ENCODE measurements around the gene PALLD. TPM values are rescaled to one million over a fixed set of nuclear protein-coding genes. Genes with fewer than 3 reads are reported as not detected.

PALLD gene
- total RNA-seq, 2 experiments from 2014 or later: 0.49 to 0.78 TPM

DNA sequence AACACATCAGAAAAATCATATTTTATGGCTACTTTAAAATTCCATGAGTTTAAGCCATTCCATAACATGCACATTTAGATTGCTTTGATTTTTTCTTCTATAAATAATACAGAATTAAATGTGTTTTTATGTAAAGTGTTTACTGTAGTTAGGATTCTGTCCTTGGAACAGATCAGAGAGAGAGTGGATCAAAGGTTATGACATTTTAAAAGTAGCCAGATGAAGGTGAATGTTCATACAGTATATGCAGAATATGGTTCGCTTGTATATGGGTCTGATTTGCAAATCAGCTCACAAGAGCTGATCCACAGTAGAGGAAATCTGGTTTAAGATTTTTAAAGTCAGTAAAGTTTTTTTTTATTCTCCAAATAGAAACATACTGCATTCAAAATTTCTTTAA is 7.2 kb upstream of the PALLD start:
- ChIA-PET POLR2A (no interaction called here), CTCF (no interaction called here)
- no peak for TF ChIP-seq CTCF (IDR thresholded peaks at IDR 0.05)
- H3K27me3 ChIP-seq (ENCODE audit: control insufficient read depth in 1 of 2, insufficient read depth in 2 of 2, low read length in 2 of 2): no peaks in the 10 kb centered on the region
- H3K36me3 ChIP-seq (ENCODE audit: insufficient read depth, low read length): no peaks in the 10 kb centered on the region
- intact Hi-C loops (cut with DNase I, micrococcal nuclease): loop anchor here in 1 of 2 experiments (10.0 kb wide), 2 partner anchors 1265 to 1535 kb away; partner anchors contain the start of genes HPF1 and MFAP3L
- H3K4me3 ChIP-seq (ENCODE audit: low read length): no peak overlapping the region
- Mint-ChIP-seq H3K27ac (no peak overlapping the region), H3K36me3 (ENCODE audit: low read depth) (no peaks in the 10 kb centered on the region), H3K9me3 (no peaks in the 10 kb centered on the region), H3K27me3 (peaks cover 20% of the 10 kb centered on the region), H3K4me1 (ENCODE audit: low read depth) (peaks cover 3% of the 10 kb centered on the region), H3K4me3 (no peak overlapping the region)
- DNase-seq: no peak
- H3K9me3 ChIP-seq (ENCODE audit: control insufficient read depth in 1 of 2, insufficient read depth in 1 of 2, low read length in 2 of 2): no peaks in the 10 kb centered on the region
- no peaks in the 10 kb centered on the region for H3K4me1 ChIP-seq (ENCODE audit: insufficient read depth, low read length)
- ATAC-seq (ENCODE audit: poor library complexity): no peak
- no peak overlapping the region for H3K27ac ChIP-seq (ENCODE audit: low read depth in 1 of 2, low read length in 2 of 2)

DNA sequence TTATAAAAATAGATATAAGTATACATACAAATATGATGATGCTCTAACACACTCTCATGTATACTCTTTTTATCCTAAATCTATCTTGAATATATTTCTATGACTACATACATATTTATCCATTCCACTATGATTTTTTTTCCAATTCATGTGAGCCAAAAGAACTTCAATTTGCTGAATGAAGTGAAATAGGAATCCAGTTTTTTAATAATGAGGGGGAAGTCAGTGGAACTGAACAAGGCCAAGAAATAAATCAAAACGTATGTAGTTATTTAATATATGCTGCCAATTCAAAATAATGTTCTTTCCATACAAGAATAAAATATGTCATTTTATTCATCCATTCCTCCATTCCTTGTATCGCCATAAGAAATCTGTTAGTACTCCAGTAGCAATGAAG is 6.1 kb upstream of the PALLD start:
- peaks cover 20% of the 10 kb centered on the region for H3K27me3 Mint-ChIP-seq
- H3K27ac ChIP-seq (ENCODE audit: low read depth in 1 of 2, low read length in 2 of 2): no peak overlapping the region
- ATAC-seq (ENCODE audit: poor library complexity) (no peak), DNase-seq (no peak)
- no peaks in the 10 kb centered on the region for H3K9me3 Mint-ChIP-seq
- no peak overlapping the region for H3K27ac Mint-ChIP-seq
- no peak for TF ChIP-seq CTCF (IDR thresholded peaks at IDR 0.05)
- ChIA-PET CTCF (no interaction called here), POLR2A (no interaction called here)
- H3K4me1 Mint-ChIP-seq (ENCODE audit: low read depth): no peaks in the 10 kb centered on the region
- no peaks in the 10 kb centered on the region for H3K36me3 Mint-ChIP-seq (ENCODE audit: low read depth)
- H3K27me3 ChIP-seq (ENCODE audit: control insufficient read depth in 1 of 2, insufficient read depth in 2 of 2, low read length in 2 of 2): no peaks in the 10 kb centered on the region
- H3K4me3 Mint-ChIP-seq: no peak overlapping the region
- no peaks in the 10 kb centered on the region for H3K36me3 ChIP-seq (ENCODE audit: insufficient read depth, low read length)
- H3K4me3 ChIP-seq (ENCODE audit: low read length): no peak overlapping the region
- intact Hi-C loops (cut with DNase I, micrococcal nuclease): no loop called here
- H3K9me3 ChIP-seq (ENCODE audit: control insufficient read depth in 1 of 2, insufficient read depth in 1 of 2, low read length in 2 of 2): no peaks in the 10 kb centered on the region
- no peaks in the 10 kb centered on the region for H3K4me1 ChIP-seq (ENCODE audit: insufficient read depth, low read length)

- Mint-ChIP-seq H3K27ac (no peak overlapping the region), H3K27me3 (peaks cover 20% of the 10 kb centered on the region), H3K36me3 (ENCODE audit: low read depth) (no peaks in the 10 kb centered on the region), H3K9me3 (no peaks in the 10 kb centered on the region), H3K4me3 (no peak overlapping the region), H3K4me1 (ENCODE audit: low read depth) (no peaks in the 10 kb centered on the region)
- DNase-seq: no peak
- no peaks in the 10 kb centered on the region for H3K36me3 ChIP-seq (ENCODE audit: insufficient read depth, low read length)
- ATAC-seq (ENCODE audit: poor library complexity): no peak
- H3K4me3 ChIP-seq (ENCODE audit: low read length): no peak overlapping the region
- TF ChIP-seq CTCF (IDR thresholded peaks at IDR 0.05): no peak
- CTCF ChIA-PET: no interaction called here
- H3K4me1 ChIP-seq (ENCODE audit: insufficient read depth, low read length): no peaks in the 10 kb centered on the region
- H3K27me3 ChIP-seq (ENCODE audit: control insufficient read depth in 1 of 2, insufficient read depth in 2 of 2, low read length in 2 of 2): no peaks in the 10 kb centered on the region
- intact Hi-C loops (cut with DNase I, micrococcal nuclease): no loop called here
- POLR2A ChIA-PET: no interaction called here
- H3K27ac ChIP-seq (ENCODE audit: low read depth in 1 of 2, low read length in 2 of 2): no peak overlapping the region
- no peaks in the 10 kb centered on the region for H3K9me3 ChIP-seq (ENCODE audit: control insufficient read depth in 1 of 2, insufficient read depth in 1 of 2, low read length in 2 of 2)
These were observed 5.3 kb upstream of the PALLD start for GRCh38 chr4:168491563-168491962.
